K562 (cell line): ENCODE measurements around the gene RNF223. TPM values are rescaled to one million over a fixed set of nuclear protein-coding genes. Genes with fewer than 3 reads are reported as not detected.
A peak's percentile ranks its signal among the peaks of the same experiment; 100 is the strongest.

ENCODE experiments used
- ATAC-seq: fragments of 200-7000 bp; cut with Tn5 transposase; 3 replicates; pipeline ENCODE4 v1.9.1; 2020; ENCODE audit warnings: moderate library complexity
- BruUV-seq: library from RNA; stranded (reverse); fragments of 400-500 nt; replicated peaks from 2 replicates; lab custom pipeline; 2021; lab: Mats Ljungman, UMichigan
- CTCF ChIA-PET: fragments of 300-600 bp; formaldehyde crosslinking; extraction: SDS; loops from one replicate; lab custom pipeline; 2021; ENCODE audit warnings: low intra/inter-chr PET ratio; lab: Yijun Ruan, JAX
- POLR2A ChIA-PET: fragments of 300-600, 350-650 bp; sonication (Branson Sonifier 250); formaldehyde crosslinking; extraction: SDS; loops from one replicate; lab custom pipeline; 2021; ENCODE audit warnings: antibody characterized with exemption, inconsistent platforms; lab: Yijun Ruan, JAX
- DNase-seq, 4 experiments: peaks; one replicate each; pipeline versions ENCODE4 v3.0.0 to v3.0.0-alpha.2; 2011 to 2018; ENCODE audit warnings: low spot score in 3 of 4, mixed read lengths in 3 of 4; ENCODE audit errors: extremely low read depth in 1 of 4
- FAIRE-seq: peaks from 2 replicates; lab custom pipeline; 2011; peaks lifted over from hg19 to GRCh38; lab: Jason Lieb, UNC
- H2AFZ ChIP-seq: 2 replicates; pipeline ENCODE4 v1.6.0; 2011; ENCODE audit warnings: low read depth, low read length, control low read depth, inconsistent platforms
- H3K27ac ChIP-seq: fragments of 200-600 bp; 3 replicates; pipeline ENCODE4 v1.8.0; 2011; ENCODE audit warnings: low read depth, mild to moderate bottlenecking, control low read depth, inconsistent platforms, low read length, moderate library complexity, mixed read lengths; ENCODE audit errors: extremely low read depth
- H3K27me3 ChIP-seq, 2 experiments: fragments of 300-600 bp in 1 of 2; 2 replicates in 1 of 2; 3 replicates in 1 of 2; pipeline versions ENCODE4 v1.6.0 to v1.8.0; 2011; ENCODE audit warnings: inconsistent platforms in 2 of 2, low read length in 2 of 2, mild to moderate bottlenecking in 1 of 2, mixed read lengths in 1 of 2, moderate library complexity in 1 of 2; ENCODE audit not compliant: control insufficient read depth in 2 of 2, insufficient read depth in 2 of 2
- H3K36me3 ChIP-seq: fragments of 300-600 bp; 3 replicates; pipeline ENCODE4 v1.8.0; 2011; ENCODE audit warnings: mild to moderate bottlenecking, low read length, inconsistent platforms; ENCODE audit not compliant: control insufficient read depth, insufficient read depth
- H3K4me1 ChIP-seq, 2 experiments: fragments of 200-600 bp in 1 of 2; replicated peaks in 1 of 2; 2 replicates in 1 of 2; 3 replicates in 1 of 2; pipeline versions ENCODE4 v1.5.1 to v1.8.0; 2011; ENCODE audit warnings: inconsistent platforms in 2 of 2, low read length in 2 of 2, mild to moderate bottlenecking in 1 of 2, mixed read lengths in 1 of 2, moderate library complexity in 1 of 2; ENCODE audit not compliant: control insufficient read depth in 2 of 2, insufficient read depth in 2 of 2
- H3K4me2 ChIP-seq: 2 replicates; pipeline ENCODE4 v1.6.1; 2011; ENCODE audit warnings: low read length, control low read depth, inconsistent platforms, mixed read lengths; ENCODE audit not compliant: insufficient read depth
- H3K4me3 ChIP-seq: fragments of 200-600 bp; sonication (generic), shearing (Covaris generic); 2 replicates; pipeline ENCODE4 v1.5.1; 2016; ENCODE audit warnings: control low read depth, inconsistent platforms
- H3K79me2 ChIP-seq: fragments of 200-600 bp; 3 replicates; pipeline ENCODE4 v1.8.0; 2011; ENCODE audit warnings: low read length, inconsistent platforms; ENCODE audit not compliant: control insufficient read depth, insufficient read depth
- H3K9ac ChIP-seq, 2 experiments: 2 replicates each; pipeline versions ENCODE4 v1.6.0 to v1.6.1; 2011; ENCODE audit warnings: low read depth in 2 of 2, low read length in 2 of 2, control low read depth in 1 of 2, inconsistent platforms in 1 of 2, mild to moderate bottlenecking in 1 of 2, mixed read lengths in 1 of 2; ENCODE audit not compliant: insufficient read depth in 1 of 2
- H3K9me1 ChIP-seq: one replicate; pipeline ENCODE4 v1.6.0; 2011; ENCODE audit warnings: inconsistent platforms, mild to moderate bottlenecking, low read length, moderate library complexity; ENCODE audit not compliant: control insufficient read depth, insufficient read depth
- H3K9me3 ChIP-seq: replicated peaks from 2 replicates; pipeline ENCODE4 v1.5.1; 2011; ENCODE audit warnings: low read depth, low read length, inconsistent platforms; ENCODE audit not compliant: control insufficient read depth, insufficient read depth
- H4K20me1 ChIP-seq: replicated peaks from 2 replicates; pipeline ENCODE4 v1.6.1; 2011; ENCODE audit warnings: low read length, inconsistent platforms, mixed read lengths; ENCODE audit not compliant: control insufficient read depth, insufficient read depth
- BCLAF1 ChIP-seq, 2 experiments: fragments of 450-650 bp in 1 of 2; IDR thresholded peaks; 2 replicates each; pipeline ENCODE4 v1.6.1; 2011 to 2017; ENCODE audit warnings: low read depth in 2 of 2, antibody characterized with exemption in 1 of 2, borderline replicate concordance in 1 of 2, low read length in 1 of 2, mild to moderate bottlenecking in 1 of 2, mixed read lengths in 1 of 2; ENCODE audit not compliant: control insufficient read depth in 1 of 2
- E2F3 ChIP-seq: fragments of 250-450 bp; sonication (Bioruptor Pico); IDR thresholded peaks from 2 replicates; pipeline ENCODE4 v1.4.0; 2020; ENCODE audit warnings: mild to moderate bottlenecking
- FIP1L1 ChIP-seq: fragments of 200-400 bp; formaldehyde crosslinking; IDR thresholded peaks from 2 replicates; pipeline ENCODE4 v1.6.1; 2018; ENCODE audit warnings: mild to moderate bottlenecking, low read depth, low read length; ENCODE audit not compliant: poor library complexity, severe bottlenecking
- IFI16 ChIP-seq: fragments of 250-450 bp; sonication (Bioruptor Pico); IDR thresholded peaks from 2 replicates; pipeline ENCODE4 v2.1.2; 2022; ENCODE audit warnings: mild to moderate bottlenecking, inconsistent platforms
- NR3C1 ChIP-seq: sonication (generic); formaldehyde crosslinking; IDR thresholded peaks from 2 replicates; pipeline ENCODE4 v1.8.1; 2022; ENCODE audit warnings: missing genetic modification reagents
- POLR2G ChIP-seq: fragments of 200-400 bp; formaldehyde crosslinking; IDR thresholded peaks from 2 replicates; pipeline ENCODE4 v1.6.1; 2017; ENCODE audit warnings: low read depth, mild to moderate bottlenecking, antibody characterized with exemption, low read length, moderate library complexity
- SMARCA4 ChIP-seq: fragments of 450-650 bp; IDR thresholded peaks from 2 replicates; pipeline ENCODE4 v1.6.1; 2016
- SP1 ChIP-seq: sonication (generic); formaldehyde crosslinking; IDR thresholded peaks from 2 replicates; pipeline ENCODE4 v1.8.1; 2022; ENCODE audit warnings: mild to moderate bottlenecking, missing genetic modification reagents
- TRIM28 ChIP-seq: fragments of 450-650 bp; IDR thresholded peaks from 2 replicates; pipeline ENCODE4 v1.6.1; 2017
- WGBS: fragments of 100-300 bp; shearing (Covaris generic); methylation state at CpG from one replicate; pipeline ENCODE4 v1.1.6; 2016; ENCODE audit warnings: low coverage, mixed read lengths; ENCODE audit not compliant: insufficient coverage; ENCODE audit errors: missing lambda C conversion rate; 5-methylcytosine and 5-hydroxymethylcytosine counted together
- in situ Hi-C: fragments of 300-500 bp; cut with MboI; formaldehyde crosslinking; loops from 4 replicates; pipeline ENCODE4 v1.15.0; 2018; ENCODE audit warnings: inconsistent platforms, mixed read lengths
- intact Hi-C: fragments of 100-400 bp; cut with micrococcal nuclease; formaldehyde crosslinking; loops from 2 replicates; pipeline ENCODE4 v1.14.2; 2022
- polyA plus RNA-seq, 8 experiments: library from polyadenylated mRNA; depleted of rRNA in 4 of 8; stranded (reverse) in 5 of 8; unstranded in 3 of 8; fragments of >200 nt; fragmentation: Nextera tagmentation in 2 of 8; fragmentation: Illumina TruSeq in 1 of 8; extraction: Ambion mirVana in 2 of 8; extraction: Trizol in 1 of 8; gene quantifications; 2 replicates each; pipeline versions ENCODE4 v1.2.1 to v1.2.3, GENCODE V29; 2011 to 2014; ENCODE audit warnings: inconsistent platforms in 1 of 8, missing spikeins in 1 of 8
- total RNA-seq, 7 experiments: library from RNA; depleted of rRNA in 6 of 7; stranded (reverse); fragments of >200 nt in 6 of 7; fragmentation: Illumina TruSeq in 2 of 7; extraction: Trizol in 2 of 7; gene quantifications; 2 replicates each; pipeline versions ENCODE4 v1.2.1 to v1.2.3, GENCODE V29; 2011 to 2021; ENCODE audit warnings: low replicate concordance in 1 of 7

RNF223 gene
- total and polyA plus RNA-seq, 9 of the 15 experiments (the other 6 are each of a cell fraction or from before 2014, with no cell fraction given): 0.04 to 0.32 TPM; not detected in 7

GRCh38 chr1:1092894-1093609 lies 18.9 kb upstream of the RNF223 start:
- ATAC-seq: no peak
- POLR2A ChIA-PET: interaction anchor here (0.7 to 1.2 kb wide), 2 partner anchors 9 to 255 kb away, joined by 3 to 4 read pairs; no protein-coding TSS in a partner anchor
- no peak for DNase-seq
- H3K4me2 ChIP-seq: no peak overlapping the region
- no peak overlapping the region for H3K27ac ChIP-seq
- FAIRE-seq: peak; percentile 49
- in situ Hi-C loops (no loop called here), intact Hi-C loops (no loop called here)
- no peaks in the 10 kb centered on the region for H3K36me3 ChIP-seq
- 85% methylated on average over 13 of the region's 14 CpGs for WGBS
- no peaks in the 10 kb centered on the region for H3K79me2 ChIP-seq
- peak; percentile 29; the same call in 1 of the 2 replicates for TF ChIP-seq POLR2G
- no peak for TF ChIP-seq SMARCA4
- H3K9me3 ChIP-seq: peaks cover 2% of the 10 kb centered on the region; the same call in 1 of the 2 replicates
- H2AFZ ChIP-seq: no peak overlapping the region
- no peak overlapping the region for H3K4me3 ChIP-seq
- peaks cover 0 to 43% of the 10 kb centered on the region in 2 experiments; a peak in 3 of 5 replicates for H3K4me1 ChIP-seq
- CTCF ChIA-PET: no interaction called here
- H3K9ac ChIP-seq: no peak overlapping the region
- peaks cover 5% of the 10 kb centered on the region for H3K9me1 ChIP-seq
- no peaks in the 10 kb centered on the region for H4K20me1 ChIP-seq
- no peaks in the 10 kb centered on the region for H3K27me3 ChIP-seq
- no TSS peak for BruUV-seq

GRCh38 chr1:1092149-1092855 lies 18.2 kb upstream of the RNF223 start:
- ATAC-seq (no peak; the same call in 2 of the 3 replicates), FAIRE-seq (no peak), DNase-seq (no peak)
- no peak overlapping the region for H3K4me3 ChIP-seq
- 97% methylated on average over 21 of the region's 28 CpGs for WGBS
- H3K4me1 ChIP-seq: peaks cover 0 to 49% of the 10 kb centered on the region in 2 experiments; a peak in 3 of 5 replicates
- no peak overlapping the region for H3K27ac ChIP-seq
- H4K20me1 ChIP-seq: no peaks in the 10 kb centered on the region
- no peak overlapping the region for H3K4me2 ChIP-seq
- no peak overlapping the region for H2AFZ ChIP-seq
- peaks cover 5% of the 10 kb centered on the region for H3K9me1 ChIP-seq
- no peaks in the 10 kb centered on the region for H3K36me3 ChIP-seq
- no peaks in the 10 kb centered on the region for H3K27me3 ChIP-seq
- in situ Hi-C loops: no loop called here
- no TSS peak for BruUV-seq
- ChIA-PET CTCF (no interaction called here), POLR2A (interaction anchor here (0.7 to 1.2 kb wide), 2 partner anchors 10 to 255 kb away, joined by 3 to 4 read pairs; no protein-coding TSS in a partner anchor)
- H3K9me3 ChIP-seq: peaks cover 2% of the 10 kb centered on the region; the same call in 1 of the 2 replicates
- no peaks in the 10 kb centered on the region for H3K79me2 ChIP-seq
- intact Hi-C loops: no loop called here
- H3K9ac ChIP-seq: no peak overlapping the region
- TF ChIP-seq E2F3 (CRISPR knock-in tag) (no peak), SP1 (CRISPR knock-in tag) (0 out of 2 replicates have a peak, but pooled peaks have one; percentile 18), NR3C1 (CRISPR knock-in tag) (0 out of 2 replicates have a peak, but pooled peaks have one; percentile 2), POLR2G (peak; percentile 55; the same call in 1 of the 2 replicates), FIP1L1 (peak; percentile 51), TRIM28 (no peak), IFI16 (CRISPR knock-in tag) (no peak), BCLAF1 (IDR thresholded peaks at IDR 0.05; ENCODE audit: borderline replicate concordance in 1 of 2, control insufficient read depth in 1 of 2, low read depth in 2 of 2, low read length in 1 of 2) (no peak)
